LNCAP (cell line): ENCODE data around the gene IFNA4.
A peak's percentile ranks its signal among the peaks of the same experiment; 100 is the strongest.

Experiments
- TF ChIP-seq, protein P1 (sequence below): fragments of 450-650 bp; IDR thresholded peaks from 2 replicates; pipeline ENCODE4 v1.5.1; 2017; ENCODE audit warnings: mild to moderate bottlenecking

Gene IFNA4

DNA sequence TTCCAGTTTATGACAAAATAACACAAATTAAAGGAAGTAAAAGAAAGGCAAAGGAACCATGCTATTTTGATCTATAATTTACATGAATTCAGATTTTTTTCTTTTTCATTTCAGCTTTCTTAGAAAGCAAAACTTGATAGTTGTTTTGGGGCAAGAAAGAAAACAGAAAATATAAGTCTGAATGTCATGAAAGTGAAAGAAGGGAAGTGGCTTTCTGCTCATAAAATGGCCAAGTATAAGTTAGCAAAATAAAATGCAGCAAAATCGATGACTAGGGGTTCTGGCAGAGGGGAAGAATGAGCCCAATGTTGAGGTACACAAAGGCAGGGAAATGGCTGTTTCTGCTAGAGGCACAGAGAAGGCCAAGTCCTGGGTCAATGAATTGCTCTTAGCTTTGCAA lies 42.8 kb downstream of the IFNA4 start:
- TF ChIP-seq, protein P1, sequence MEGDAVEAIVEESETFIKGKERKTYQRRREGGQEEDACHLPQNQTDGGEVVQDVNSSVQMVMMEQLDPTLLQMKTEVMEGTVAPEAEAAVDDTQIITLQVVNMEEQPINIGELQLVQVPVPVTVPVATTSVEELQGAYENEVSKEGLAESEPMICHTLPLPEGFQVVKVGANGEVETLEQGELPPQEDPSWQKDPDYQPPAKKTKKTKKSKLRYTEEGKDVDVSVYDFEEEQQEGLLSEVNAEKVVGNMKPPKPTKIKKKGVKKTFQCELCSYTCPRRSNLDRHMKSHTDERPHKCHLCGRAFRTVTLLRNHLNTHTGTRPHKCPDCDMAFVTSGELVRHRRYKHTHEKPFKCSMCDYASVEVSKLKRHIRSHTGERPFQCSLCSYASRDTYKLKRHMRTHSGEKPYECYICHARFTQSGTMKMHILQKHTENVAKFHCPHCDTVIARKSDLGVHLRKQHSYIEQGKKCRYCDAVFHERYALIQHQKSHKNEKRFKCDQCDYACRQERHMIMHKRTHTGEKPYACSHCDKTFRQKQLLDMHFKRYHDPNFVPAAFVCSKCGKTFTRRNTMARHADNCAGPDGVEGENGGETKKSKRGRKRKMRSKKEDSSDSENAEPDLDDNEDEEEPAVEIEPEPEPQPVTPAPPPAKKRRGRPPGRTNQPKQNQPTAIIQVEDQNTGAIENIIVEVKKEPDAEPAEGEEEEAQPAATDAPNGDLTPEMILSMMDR: no peak

DNA sequence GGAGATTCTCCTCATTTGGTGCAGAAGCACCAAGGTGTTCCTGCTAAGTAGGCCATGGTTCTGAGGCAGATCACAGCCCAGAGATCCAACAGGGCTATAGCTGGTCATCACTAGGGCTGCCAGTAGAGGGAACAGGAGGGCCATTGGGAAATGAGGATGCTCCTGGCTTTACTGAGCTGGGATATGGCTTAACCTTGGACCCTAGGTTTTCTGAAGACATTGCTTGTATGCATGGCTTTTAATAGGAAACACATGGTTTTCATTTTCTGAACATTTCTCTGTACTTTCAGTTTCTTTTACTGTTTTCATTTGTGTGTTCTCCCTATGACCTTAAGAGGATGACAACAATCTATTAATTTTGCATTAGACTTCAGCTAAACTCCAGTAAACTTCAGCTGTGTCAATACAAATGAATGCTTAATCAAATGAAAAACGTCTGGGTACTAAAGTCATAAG lies 45.9 kb downstream of the IFNA4 start, which contains the start of gene IFNW1:
IFNW1 (minus strand) TSS at position 406 of the 456 bp plus-strand sequence; CDS start at position 144, 262 bp downstream.
- TF ChIP-seq, protein P1: peak; percentile 16; the same call in 1 of the 2 replicates

DNA sequence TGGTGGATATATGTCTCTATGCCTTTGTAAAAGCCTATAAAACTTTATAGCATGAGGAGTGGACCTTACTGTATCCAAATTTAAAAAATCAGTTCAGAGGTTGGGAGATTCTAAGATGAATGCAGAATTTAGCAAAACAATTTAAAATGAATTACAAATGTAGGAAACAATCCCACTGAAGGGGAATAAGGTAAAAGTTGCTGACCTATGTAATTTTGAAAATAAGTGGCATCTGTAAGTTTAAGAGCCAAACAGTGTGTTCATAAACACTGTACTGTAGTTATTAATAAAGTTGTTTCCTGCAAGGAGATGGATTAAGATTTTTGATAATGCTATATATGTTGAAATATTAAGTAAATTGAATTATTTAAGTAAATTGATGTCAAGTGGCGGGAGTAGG lies 50.4 kb downstream of the IFNA4 start:
- TF ChIP-seq, protein P1: no peak
